Osteocyte (in vitro differentiated cells): Measurements from ENCODE around the gene STMN3. TPM values are rescaled to one million over a fixed set of nuclear protein-coding genes. Genes with fewer than 3 reads are reported as not detected.
"Not testable (repeated sequence)": the region's sequence is repeated elsewhere in the genome, so short reads cannot be mapped to it uniquely, and the experiment has no call there.

Source experiments
- DNase-seq: peaks from one replicate; pipeline ENCODE4 v3.0.0; 2021; ENCODE audit warnings: mixed read lengths; ENCODE audit not compliant: unreplicated experiment; ENCODE audit errors: extremely low spot score
- H3K27ac Mint-ChIP-seq: one replicate; pipeline ENCODE4 v1.8.0; 2021; ENCODE audit warnings: mild to moderate bottlenecking, mixed read lengths; ENCODE audit not compliant: unreplicated experiment
- H3K27me3 Mint-ChIP-seq: one replicate; pipeline ENCODE4 v1.8.0; 2021; ENCODE audit warnings: mixed read lengths; ENCODE audit not compliant: unreplicated experiment
- H3K36me3 Mint-ChIP-seq: one replicate; pipeline ENCODE4 v1.8.0; 2021; ENCODE audit warnings: mixed read lengths; ENCODE audit not compliant: unreplicated experiment
- H3K4me1 Mint-ChIP-seq: one replicate; pipeline ENCODE4 v1.8.0; 2021; ENCODE audit warnings: mixed read lengths; ENCODE audit not compliant: unreplicated experiment
- H3K4me3 Mint-ChIP-seq: one replicate; pipeline ENCODE4 v1.8.0; 2021; ENCODE audit warnings: mild to moderate bottlenecking, moderate library complexity, mixed read lengths; ENCODE audit not compliant: unreplicated experiment
- H3K9me3 Mint-ChIP-seq: one replicate; pipeline ENCODE4 v1.8.0; 2021; ENCODE audit warnings: mixed read lengths; ENCODE audit not compliant: unreplicated experiment
- total RNA-seq: library from RNA; stranded (reverse); gene quantifications from 2 replicates; pipeline ENCODE4 v1.2.1, GENCODE V29; 2021
- TF ChIP-seq, protein P1 (sequence below): fragments of 200-600 bp; sonication (generic); IDR thresholded peaks from 2 replicates; pipeline ENCODE4 v1.5.0; 2021; ENCODE audit warnings: antibody characterized with exemption, mild to moderate bottlenecking, moderate library complexity

Gene STMN3
- total RNA-seq, 1 donor from 2014 or later: 33.2 TPM

GRCh38 chr20:63673951-63674350 lies 20.7 kb upstream of the STMN3 start:
- TF ChIP-seq, protein P1, sequence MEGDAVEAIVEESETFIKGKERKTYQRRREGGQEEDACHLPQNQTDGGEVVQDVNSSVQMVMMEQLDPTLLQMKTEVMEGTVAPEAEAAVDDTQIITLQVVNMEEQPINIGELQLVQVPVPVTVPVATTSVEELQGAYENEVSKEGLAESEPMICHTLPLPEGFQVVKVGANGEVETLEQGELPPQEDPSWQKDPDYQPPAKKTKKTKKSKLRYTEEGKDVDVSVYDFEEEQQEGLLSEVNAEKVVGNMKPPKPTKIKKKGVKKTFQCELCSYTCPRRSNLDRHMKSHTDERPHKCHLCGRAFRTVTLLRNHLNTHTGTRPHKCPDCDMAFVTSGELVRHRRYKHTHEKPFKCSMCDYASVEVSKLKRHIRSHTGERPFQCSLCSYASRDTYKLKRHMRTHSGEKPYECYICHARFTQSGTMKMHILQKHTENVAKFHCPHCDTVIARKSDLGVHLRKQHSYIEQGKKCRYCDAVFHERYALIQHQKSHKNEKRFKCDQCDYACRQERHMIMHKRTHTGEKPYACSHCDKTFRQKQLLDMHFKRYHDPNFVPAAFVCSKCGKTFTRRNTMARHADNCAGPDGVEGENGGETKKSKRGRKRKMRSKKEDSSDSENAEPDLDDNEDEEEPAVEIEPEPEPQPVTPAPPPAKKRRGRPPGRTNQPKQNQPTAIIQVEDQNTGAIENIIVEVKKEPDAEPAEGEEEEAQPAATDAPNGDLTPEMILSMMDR: no peak
- Mint-ChIP-seq H3K27ac (no peak overlapping the region), H3K4me1 (no peaks in the 10 kb centered on the region), H3K9me3 (no peaks in the 10 kb centered on the region), H3K4me3 (no peak overlapping the region), H3K27me3 (no peaks in the 10 kb centered on the region), H3K36me3 (peaks cover 20% of the 10 kb centered on the region)
- no peak for DNase-seq

DNA sequence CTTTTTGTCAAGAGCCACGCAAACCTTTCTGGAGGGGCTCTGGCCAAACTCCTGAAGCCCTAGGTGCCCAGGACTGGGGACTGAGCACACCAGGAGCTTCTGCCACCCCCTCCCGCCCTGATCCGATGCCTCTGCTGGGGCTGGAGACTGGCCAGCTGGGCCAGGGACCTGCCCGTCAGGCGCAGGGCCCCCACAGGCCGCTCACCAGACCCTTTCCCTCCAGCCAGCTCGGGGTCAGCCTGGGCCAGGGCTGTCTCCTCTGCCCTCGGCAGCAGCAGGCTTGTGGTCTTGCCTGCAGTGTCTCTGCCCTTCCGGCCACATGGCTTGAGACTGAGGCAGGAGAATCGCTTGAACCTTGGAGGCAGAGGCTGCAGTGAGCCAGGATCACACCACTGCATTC lies 19.4 kb upstream of the STMN3 start:
- Mint-ChIP-seq H3K27me3 (no peaks in the 10 kb centered on the region), H3K36me3 (peaks cover 25% of the 10 kb centered on the region), H3K27ac (no peak overlapping the region), H3K4me1 (no peaks in the 10 kb centered on the region), H3K4me3 (no peak overlapping the region), H3K9me3 (no peaks in the 10 kb centered on the region)
- no peak for DNase-seq
- TF ChIP-seq, protein P1: no peak

DNA sequence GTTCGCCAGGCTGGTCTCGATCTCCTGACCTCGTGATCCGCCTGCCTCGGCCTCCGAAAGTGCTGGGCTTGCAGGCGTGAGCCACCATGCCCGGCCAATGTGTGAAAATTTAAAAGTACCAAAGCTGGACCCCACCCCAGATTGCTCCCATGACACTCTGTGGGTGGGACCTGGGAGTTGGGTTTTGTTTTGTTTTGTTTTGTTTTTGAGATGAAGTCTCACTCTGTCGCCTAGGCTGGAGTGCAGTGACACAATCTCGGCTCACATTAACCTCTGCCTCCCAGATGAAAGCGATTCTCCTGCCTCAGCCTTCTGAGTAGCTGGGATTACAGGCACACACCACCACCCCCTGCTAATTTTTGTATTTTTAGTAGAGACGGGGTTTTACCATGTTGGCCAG lies 18.5 kb upstream of the STMN3 start:
- not testable (repeated sequence) for DNase-seq, H3K4me3 Mint-ChIP-seq, H3K4me1 Mint-ChIP-seq, H3K27ac Mint-ChIP-seq, H3K27me3 Mint-ChIP-seq, H3K9me3 Mint-ChIP-seq
- H3K36me3 Mint-ChIP-seq: peaks cover 19% of the 10 kb centered on the region

DNA sequence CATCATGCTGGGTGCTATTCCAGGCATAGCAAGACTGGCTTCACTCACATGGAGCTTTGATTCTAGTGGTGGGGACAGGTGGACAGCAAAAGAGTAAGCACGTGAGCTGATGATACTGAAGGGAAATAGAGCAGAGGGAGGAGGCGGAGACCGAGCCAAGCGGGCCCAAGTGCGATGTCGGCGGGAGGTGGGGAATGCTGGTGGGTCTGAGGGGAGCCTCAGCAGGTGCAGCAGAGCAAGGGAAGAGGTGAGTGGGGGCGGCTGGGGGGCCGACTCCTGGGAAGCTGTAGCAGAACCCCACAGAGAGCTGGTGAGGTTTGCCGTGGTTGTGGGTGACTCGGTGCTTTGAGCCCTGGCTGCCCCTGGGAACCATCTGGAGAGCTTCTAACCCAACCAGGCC lies 15.1 kb upstream of the STMN3 start:
- no peak for DNase-seq
- Mint-ChIP-seq H3K36me3 (peaks cover 17% of the 10 kb centered on the region), H3K4me3 (no peak overlapping the region), H3K4me1 (no peaks in the 10 kb centered on the region), H3K27me3 (no peaks in the 10 kb centered on the region), H3K9me3 (no peaks in the 10 kb centered on the region), H3K27ac (no peak overlapping the region)
- TF ChIP-seq, protein P1: no peak

DNA sequence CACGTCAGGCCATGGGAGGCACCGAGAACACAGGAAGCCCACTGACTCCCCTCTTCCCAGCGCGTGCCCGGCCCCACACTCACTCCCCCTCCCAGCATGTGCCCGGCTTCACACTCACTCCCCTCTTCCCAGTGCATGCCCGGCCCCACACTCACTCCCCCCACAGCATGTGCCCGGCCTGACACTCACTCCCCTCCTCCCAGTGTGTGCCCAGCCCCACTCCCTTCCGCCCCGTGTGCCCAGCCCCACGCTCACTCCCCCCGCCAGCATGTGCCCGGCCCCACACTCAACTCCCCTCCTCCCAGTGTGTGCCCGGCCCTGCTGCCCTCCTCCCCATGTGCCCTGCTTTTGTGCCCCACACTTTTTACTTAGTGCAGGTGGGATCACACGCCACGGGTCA lies 14.6 kb upstream of the STMN3 start:
- Mint-ChIP-seq H3K4me1 (no peaks in the 10 kb centered on the region), H3K9me3 (no peaks in the 10 kb centered on the region), H3K4me3 (no peak overlapping the region)

More for the DNA sequence above, 14.6 kb upstream of the STMN3 start:
- TF ChIP-seq, protein P1: no peak
- H3K27me3 Mint-ChIP-seq: no peaks in the 10 kb centered on the region
- no peak for DNase-seq
- H3K27ac Mint-ChIP-seq: no peak overlapping the region
- H3K36me3 Mint-ChIP-seq: peaks cover 17% of the 10 kb centered on the region
